ENCODE data around the gene BBOX1. TPM values are rescaled to one million over a fixed set of nuclear protein-coding genes. Genes with fewer than 3 reads are reported as not detected.
A peak's percentile ranks its signal among the peaks of the same experiment; 100 is the strongest.
"Not testable (repeated sequence)": the region's sequence is repeated elsewhere in the genome, so short reads cannot be mapped to it uniquely, and the experiment has no call there.

The BBOX1 gene
- total RNA-seq, 1 donor from 2014 or later, result not detected

GRCh38 chr11:26994631-26995095, 46.0 kb upstream of the BBOX1 start:
- no peak overlapping the region for H3K9ac ChIP-seq
- Mint-ChIP-seq H3K27me3 (ENCODE audit: insufficient read depth, low read depth) (peaks cover 7% of the 10 kb centered on the region), H3K9me3 (no peaks in the 10 kb centered on the region), H3K4me1 (peaks cover 6% of the 10 kb centered on the region), H3K4me3 (no peak overlapping the region), H3K27ac (no peak overlapping the region), H3K36me3 (no peaks in the 10 kb centered on the region)
- no peaks in the 10 kb centered on the region for H3K36me3 ChIP-seq
- no peak for TF ChIP-seq EZH2 (IDR thresholded peaks at IDR 0.05)
- TF ChIP-seq CTCF (IDR thresholded peaks at IDR 0.05), result no peak
- TF ChIP-seq EZH2phosphoT487 (IDR thresholded peaks at IDR 0.05), result no peak
- peaks cover 26% of the 10 kb centered on the region for H3K27me3 ChIP-seq
- H2AFZ ChIP-seq (replicated peaks), result no peak overlapping the region
- peak overlapping the region; percentile 43 for H3K4me3 ChIP-seq
- H4K20me1 ChIP-seq (ENCODE audit: low read depth), result no peaks in the 10 kb centered on the region
- no peak for DNase-seq (ENCODE audit: low spot score)
- H3F3A ChIP-seq (ENCODE audit: low read depth), result no peaks in the 10 kb centered on the region
- peaks cover 8% of the 10 kb centered on the region for H3K4me1 ChIP-seq
- H3K9me3 ChIP-seq (ENCODE audit: low read depth), result no peaks in the 10 kb centered on the region
- H3K4me2 ChIP-seq, result peak overlapping the region; percentile 69
- H3K27ac ChIP-seq, result no peak overlapping the region
- no peaks in the 10 kb centered on the region for H3K79me2 ChIP-seq (ENCODE audit: low read depth)

GRCh38 chr11:26995701-26996460, 44.7 kb upstream of the BBOX1 start:
- Histone ChIP-seq H2AFZ (replicated peaks) (no peak overlapping the region), H3K4me3 (no peak overlapping the region), H3F3A (ENCODE audit: low read depth) (no peaks in the 10 kb centered on the region), H3K4me2 (no peak overlapping the region), H3K4me1 (peaks cover 8% of the 10 kb centered on the region), H3K9me3 (ENCODE audit: low read depth) (no peaks in the 10 kb centered on the region), H3K79me2 (ENCODE audit: low read depth) (no peaks in the 10 kb centered on the region), H3K27me3 (peaks cover 26% of the 10 kb centered on the region), H3K9ac (no peak overlapping the region), H4K20me1 (ENCODE audit: low read depth) (no peaks in the 10 kb centered on the region), H3K27ac (no peak overlapping the region), H3K36me3 (no peaks in the 10 kb centered on the region)
- H3K27me3 Mint-ChIP-seq (ENCODE audit: insufficient read depth, low read depth), result peaks cover 7% of the 10 kb centered on the region
- peaks cover 6% of the 10 kb centered on the region for H3K4me1 Mint-ChIP-seq
- H3K4me3 Mint-ChIP-seq, result no peak overlapping the region
- H3K36me3 Mint-ChIP-seq, result no peaks in the 10 kb centered on the region
- no peak overlapping the region for H3K27ac Mint-ChIP-seq
- no peaks in the 10 kb centered on the region for H3K9me3 Mint-ChIP-seq
- TF ChIP-seq EZH2phosphoT487 (IDR thresholded peaks at IDR 0.05) (no peak), EZH2 (IDR thresholded peaks at IDR 0.05) (no peak), CTCF (IDR thresholded peaks at IDR 0.05) (no peak)
- no peak for DNase-seq (ENCODE audit: low spot score)

- Histone ChIP-seq H3K9me3 (ENCODE audit: low read depth) (no peaks in the 10 kb centered on the region), H2AFZ (replicated peaks) (no peak overlapping the region), H4K20me1 (ENCODE audit: low read depth) (no peaks in the 10 kb centered on the region), H3K36me3 (no peaks in the 10 kb centered on the region), H3K4me3 (no peak overlapping the region), H3K9ac (no peak overlapping the region), H3K27me3 (peaks cover 26% of the 10 kb centered on the region), H3K4me2 (no peak overlapping the region), H3K79me2 (ENCODE audit: low read depth) (no peaks in the 10 kb centered on the region), H3K4me1 (peaks cover 8% of the 10 kb centered on the region), H3K27ac (no peak overlapping the region), H3F3A (ENCODE audit: low read depth) (no peaks in the 10 kb centered on the region)
- Mint-ChIP-seq H3K4me3 (no peak overlapping the region), H3K36me3 (no peaks in the 10 kb centered on the region), H3K9me3 (no peaks in the 10 kb centered on the region), H3K27ac (no peak overlapping the region), H3K4me1 (peaks cover 4% of the 10 kb centered on the region), H3K27me3 (ENCODE audit: insufficient read depth, low read depth) (peaks cover 10% of the 10 kb centered on the region)
- DNase-seq (ENCODE audit: low spot score), result no peak
- TF ChIP-seq EZH2phosphoT487 (IDR thresholded peaks at IDR 0.05) (no peak), EZH2 (IDR thresholded peaks at IDR 0.05) (no peak), CTCF (IDR thresholded peaks at IDR 0.05) (no peak)
Observed at GRCh38 chr11:26997378-26997777, 43.2 kb upstream of the BBOX1 start.

GRCh38 chr11:27001136-27001730, 39.4 kb upstream of the BBOX1 start:
- DNase-seq (ENCODE audit: low spot score); H3K27me3 Mint-ChIP-seq (ENCODE audit: insufficient read depth, low read depth); H3K9ac ChIP-seq; H3F3A ChIP-seq (ENCODE audit: low read depth); H3K4me1 Mint-ChIP-seq; H3K36me3 Mint-ChIP-seq; H3K36me3 ChIP-seq; H3K9me3 ChIP-seq (ENCODE audit: low read depth); H3K27me3 ChIP-seq; H3K79me2 ChIP-seq (ENCODE audit: low read depth); H2AFZ ChIP-seq (replicated peaks); H3K4me3 ChIP-seq; H4K20me1 ChIP-seq (ENCODE audit: low read depth); H3K9me3 Mint-ChIP-seq; H3K27ac ChIP-seq; H3K27ac Mint-ChIP-seq; H3K4me3 Mint-ChIP-seq; H3K4me2 ChIP-seq; H3K4me1 ChIP-seq: not testable (repeated sequence)

Measured in neural progenitor cell (in vitro differentiated cells).